H1 (cell line): ENCODE results near the gene PRPH2. TPM values are rescaled to one million over a fixed set of nuclear protein-coding genes. Genes with fewer than 3 reads are reported as not detected.

Experiments used
- CTCF ChIA-PET: fragments of 300-600 bp; sonication (Branson Sonifier 250); formaldehyde crosslinking; loops from one replicate; lab custom pipeline; 2021; ENCODE audit not compliant: partially characterized antibody; lab: Charles Lee
- POLR2A ChIA-PET: fragments of 300-600 bp; sonication (Branson Sonifier 250); formaldehyde crosslinking; loops from one replicate; lab custom pipeline; 2021; ENCODE audit warnings: inconsistent platforms; ENCODE audit not compliant: partially characterized antibody; lab: Charles Lee
- DNase-seq, 2 experiments: peaks; one replicate each; pipeline versions ENCODE4 v3.0.0 to v3.0.0-alpha.2; 2010 to 2022; ENCODE audit warnings: low spot score in 2 of 2, low read depth in 1 of 2, mixed read lengths in 1 of 2
- FAIRE-seq: peaks from 2 replicates; lab custom pipeline; 2011; peaks lifted over from hg19 to GRCh38; lab: Jason Lieb, UNC
- H2AFZ ChIP-seq: 2 replicates; pipeline ENCODE4 v1.8.1; 2012; ENCODE audit warnings: low read length, inconsistent platforms
- H2AK5ac ChIP-seq: 2 replicates; pipeline ENCODE4 v1.6.1; 2013; ENCODE audit warnings: low read depth, low read length
- H2BK120ac ChIP-seq: replicated peaks from 2 replicates; pipeline ENCODE3; 2013; ENCODE audit warnings: low read depth, low read length, inconsistent platforms
- H2BK12ac ChIP-seq: 2 replicates; pipeline ENCODE4 v1.6.1; 2013; ENCODE audit warnings: low read depth, low read length
- H2BK15ac ChIP-seq: 2 replicates; pipeline ENCODE4 v1.6.1; 2013; ENCODE audit warnings: low read length
- H2BK20ac ChIP-seq: 2 replicates; pipeline ENCODE4 v1.6.1; 2013; ENCODE audit warnings: low read length
- H2BK5ac ChIP-seq: 2 replicates; pipeline ENCODE4 v1.6.1; 2013; ENCODE audit warnings: low read depth, low read length
- H3K14ac ChIP-seq: 2 replicates; pipeline ENCODE4 v1.6.1; 2013; ENCODE audit warnings: inconsistent platforms; ENCODE audit not compliant: insufficient read length
- H3K18ac ChIP-seq: 2 replicates; pipeline ENCODE4 v1.6.1; 2013; ENCODE audit warnings: low read length; ENCODE audit errors: extremely low read depth
- H3K23ac ChIP-seq: 2 replicates; pipeline ENCODE4 v1.6.1; 2013; ENCODE audit warnings: inconsistent platforms; ENCODE audit not compliant: insufficient read length
- H3K23me2 ChIP-seq: 2 replicates; pipeline ENCODE4 v1.6.1; 2013; ENCODE audit warnings: low read depth, low read length
- H3K27ac ChIP-seq: 2 replicates; pipeline ENCODE4 v1.6.1; 2011; ENCODE audit warnings: low read depth, low read length, inconsistent platforms
- H3K27me3 ChIP-seq, 4 experiments: replicated peaks in 1 of 4; 1 replicate in 1 of 4; 2 replicates in 3 of 4; pipeline versions ENCODE4 v1.6.1 to v1.8.1; 2011 to 2013; ENCODE audit warnings: low read length in 3 of 4, mild to moderate bottlenecking in 3 of 4, inconsistent platforms in 2 of 4, mixed read lengths in 2 of 4, moderate library complexity in 1 of 4; ENCODE audit not compliant: control insufficient read depth in 3 of 4, insufficient read depth in 3 of 4; ENCODE audit errors: extremely low read depth in 1 of 4
- H3K36me3 ChIP-seq, 4 experiments: 2 replicates each; pipeline versions ENCODE4 v1.6.1 to v1.8.1; 2011 to 2013; ENCODE audit warnings: mild to moderate bottlenecking in 4 of 4, low read length in 3 of 4, moderate library complexity in 2 of 4, control low read depth in 1 of 4, inconsistent platforms in 1 of 4; ENCODE audit not compliant: insufficient read depth in 4 of 4, control insufficient read depth in 2 of 4
- H3K4ac ChIP-seq: replicated peaks from 2 replicates; pipeline ENCODE3; 2013; ENCODE audit warnings: low read length, low read depth, mixed read lengths, inconsistent platforms; ENCODE audit not compliant: insufficient read length
- H3K4me1 ChIP-seq, 4 experiments: replicated peaks in 1 of 4; 1 replicate in 1 of 4; 2 replicates in 3 of 4; pipeline versions ENCODE4 v1.6.1 to v1.8.1; 2011 to 2013; ENCODE audit warnings: low read length in 3 of 4, inconsistent platforms in 2 of 4, mixed read lengths in 1 of 4; ENCODE audit not compliant: insufficient read depth in 4 of 4, control insufficient read depth in 3 of 4
- H3K4me2 ChIP-seq, 2 experiments: 2 replicates each; pipeline versions ENCODE4 v1.6.1 to v1.8.1; 2011 to 2013; ENCODE audit warnings: low read depth in 2 of 2, low read length in 2 of 2, control low read depth in 1 of 2, inconsistent platforms in 1 of 2, mild to moderate bottlenecking in 1 of 2; ENCODE audit not compliant: insufficient read depth in 1 of 2
- H3K4me3 ChIP-seq, 4 experiments: fragments of 200-600, 300-600 bp in 1 of 4; sonication (generic), shearing (Covaris generic), sonication (Bioruptor Twin) in 1 of 4; 2 replicates each; pipeline versions ENCODE4 v1.5.1 to v1.8.1; 2011 to 2016; ENCODE audit warnings: low read length in 4 of 4, low read depth in 3 of 4, control low read depth in 2 of 4, inconsistent platforms in 2 of 4, mild to moderate bottlenecking in 2 of 4, mixed read lengths in 1 of 4, moderate library complexity in 1 of 4; ENCODE audit not compliant: insufficient read depth in 2 of 4; ENCODE audit errors: extremely low read depth in 1 of 4
- H3K56ac ChIP-seq: replicated peaks from 2 replicates; pipeline ENCODE3; 2013; ENCODE audit warnings: low read depth, mild to moderate bottlenecking, mixed read lengths, low read length, inconsistent platforms; ENCODE audit not compliant: insufficient read length
- H3K79me1 ChIP-seq: 2 replicates; pipeline ENCODE4 v1.6.1; 2013; ENCODE audit warnings: low read depth, low read length, control low read depth
- H3K79me2 ChIP-seq, 2 experiments: 2 replicates each; pipeline versions ENCODE4 v1.6.1 to v1.8.1; 2012 to 2013; ENCODE audit warnings: low read length in 2 of 2, mild to moderate bottlenecking in 2 of 2, inconsistent platforms in 1 of 2; ENCODE audit not compliant: insufficient read depth in 2 of 2, control insufficient read depth in 1 of 2
- H3K9ac ChIP-seq, 4 experiments: replicated peaks in 1 of 4; 1 replicate in 1 of 4; 2 replicates in 3 of 4; pipeline versions ENCODE4 v1.6.1 to v1.8.1; 2011 to 2013; ENCODE audit warnings: low read depth in 3 of 4, low read length in 3 of 4, control low read depth in 2 of 4, mild to moderate bottlenecking in 2 of 4, moderate library complexity in 2 of 4, inconsistent platforms in 1 of 4; ENCODE audit errors: extremely low read depth in 1 of 4
- H3K9me3 ChIP-seq, 2 experiments: 2 replicates each; pipeline versions ENCODE4 v1.6.1 to v1.8.1; 2012 to 2013; ENCODE audit warnings: mild to moderate bottlenecking in 2 of 2, moderate library complexity in 2 of 2, control low read depth in 1 of 2, inconsistent platforms in 1 of 2, low read depth in 1 of 2, low read length in 1 of 2, mixed read lengths in 1 of 2; ENCODE audit not compliant: insufficient read depth in 2 of 2
- H4K20me1 ChIP-seq, 2 experiments: replicated peaks in 1 of 2; 2 replicates each; pipeline versions ENCODE3 to v1.8.1; 2011 to 2013; ENCODE audit warnings: inconsistent platforms in 2 of 2, low read length in 2 of 2, mild to moderate bottlenecking in 1 of 2; ENCODE audit not compliant: insufficient read depth in 2 of 2, control insufficient read depth in 1 of 2
- H4K5ac ChIP-seq: 2 replicates; pipeline ENCODE4 v1.6.1; 2013; ENCODE audit warnings: low read length, low read depth, mixed read lengths, inconsistent platforms; ENCODE audit not compliant: insufficient read length
- H4K8ac ChIP-seq: 2 replicates; pipeline ENCODE4 v1.8.0; 2013; ENCODE audit warnings: mild to moderate bottlenecking, moderate library complexity, low read length, inconsistent platforms; ENCODE audit not compliant: insufficient read depth; ENCODE audit errors: extremely low read depth
- H4K91ac ChIP-seq: replicated peaks from 2 replicates; pipeline ENCODE3; 2013; ENCODE audit warnings: low read length, mixed read lengths, inconsistent platforms; ENCODE audit not compliant: insufficient read length
- EZH2 ChIP-seq: fragments of 200-600 bp; sonication (generic); IDR thresholded peaks from 2 replicates; pipeline ENCODE4 v1.7.1; 2012; ENCODE audit warnings: low read depth, mild to moderate bottlenecking, moderate library complexity, low read length, inconsistent platforms; ENCODE audit not compliant: severe bottlenecking
- JUN ChIP-seq: IDR thresholded peaks from 2 replicates; pipeline ENCODE4 v1.6.1; 2011; ENCODE audit warnings: low read depth, mild to moderate bottlenecking, improper control_type of control experiment, low read length
- SIX5 ChIP-seq: IDR thresholded peaks from 2 replicates; pipeline ENCODE4 v1.6.1; 2011; ENCODE audit warnings: mild to moderate bottlenecking, low read depth, low read length
- TCF12 ChIP-seq: IDR thresholded peaks from 2 replicates; pipeline ENCODE4 v1.6.1; 2011; ENCODE audit warnings: low read depth, mild to moderate bottlenecking, low read length
- WGBS, 2 experiments: shearing (Covaris generic) in 1 of 2; methylation state at CpG; one replicate each; pipeline versions ENCODE4 v1.1.6 to v1.1.7; 2013 to 2015; ENCODE audit warnings: low lambda C conversion rate in 2 of 2, mixed read lengths in 2 of 2, inconsistent platforms in 1 of 2, low coverage in 1 of 2, missing lambda C conversion rate in 1 of 2; ENCODE audit not compliant: insufficient replicate concordance in 2 of 2, insufficient coverage in 1 of 2, insufficient read length in 1 of 2; ENCODE audit errors: extremely low coverage in 1 of 2, missing lambda C conversion rate in 1 of 2; 5-methylcytosine and 5-hydroxymethylcytosine counted together
- polyA plus RNA-seq, 7 experiments: library from polyadenylated mRNA; depleted of rRNA in 3 of 7; stranded (reverse) in 5 of 7; unstranded in 2 of 7; fragments of >200 nt in 5 of 7; fragments of 200-250 nt in 2 of 7; gene quantifications; 1 replicate in 5 of 7; 2 replicates in 1 of 7; 4 replicates in 1 of 7; pipeline versions ENCODE4 v1.2.1 to v1.2.3, GENCODE V29; 2011 to 2013; ENCODE audit warnings: missing spikeins in 2 of 7, mixed read lengths in 2 of 7
- total RNA-seq: library from RNA; stranded (reverse); fragmentation: NEBNext Ultra II Directional; extraction: Animal tissue kit (Norgen Biotek cat#: 25700); gene quantifications from 2 replicates; pipeline ENCODE4 v1.2.1, GENCODE V29; 2021
- TF ChIP-seq, protein P1 (sequence below): IDR thresholded peaks from 2 replicates; pipeline ENCODE4 v1.6.1; 2012; ENCODE audit warnings: inconsistent platforms

Gene PRPH2
- total and polyA plus RNA-seq, 2 of the 8 experiments (the other 6 are each of a cell fraction or from before 2014, with no cell fraction given): 0.23 to 0.65 TPM

DNA sequence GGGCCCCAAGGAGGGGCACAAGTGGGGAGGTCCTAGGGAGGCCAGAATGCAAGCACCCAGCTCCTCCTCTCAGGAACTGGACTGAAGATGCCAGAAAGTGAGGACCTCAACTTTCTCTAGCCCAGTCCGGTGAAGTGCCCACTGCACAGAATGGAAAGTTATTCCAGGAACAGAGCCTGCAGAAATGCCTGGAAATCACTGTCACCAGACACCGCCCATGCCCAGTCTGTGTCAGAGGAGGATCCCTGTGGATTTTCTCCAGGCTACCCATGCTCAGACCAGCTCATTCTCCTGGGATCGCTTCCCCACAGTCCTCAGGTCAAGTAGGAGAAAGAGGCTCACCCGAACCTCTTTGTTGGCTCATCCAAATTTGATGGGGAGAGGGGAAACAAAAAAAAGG lies 6.5 kb downstream of the PRPH2 start:
- no peak for DNase-seq
- Histone ChIP-seq H3K23ac (no peak overlapping the region), H3K27me3 (no peaks in the 10 kb centered on the region; a peak in 1 of 7 replicates), H2BK5ac (no peak overlapping the region), H4K91ac (no peak overlapping the region), H3K23me2 (no peaks in the 10 kb centered on the region), H3K27ac (no peak overlapping the region), H3K4me3 (no peak overlapping the region), H2BK20ac (no peak overlapping the region), H3K36me3 (no peaks in the 10 kb centered on the region), H4K20me1 (no peaks in the 10 kb centered on the region), H4K8ac (no peak overlapping the region), H2BK120ac (no peak overlapping the region), H3K9ac (no peak overlapping the region), H3K4me1 (peaks cover 0 to 1% (median 0%) of the 10 kb centered on the region in 4 experiments; a peak in 2 of 7 replicates), H3K56ac (no peak overlapping the region), H4K5ac (no peak overlapping the region), H3K14ac (no peak overlapping the region), H2BK12ac (no peak overlapping the region), H2BK15ac (no peak overlapping the region), H2AK5ac (no peak overlapping the region), H2AFZ (peak overlapping the region; percentile 70; the same call in 1 of the 2 replicates), H3K79me2 (no peaks in the 10 kb centered on the region), H3K9me3 (peaks cover 5 to 6% of the 10 kb centered on the region in 2 experiments; a peak in 1 of 4 replicates), H3K18ac (no peak overlapping the region), H3K4ac (no peak overlapping the region), H3K4me2 (no peak overlapping the region), H3K79me1 (no peaks in the 10 kb centered on the region)
- POLR2A ChIA-PET: interaction anchor here (2.0 kb wide), 1 partner anchor 14 kb away, joined by 9 read pairs; no protein-coding TSS in a partner anchor
- 86% methylated on average over 4 of the region's 4 CpGs; no CpG with 5 or more reads in 1 of the 2 experiments for WGBS, 2 experiments
- FAIRE-seq: no peak
- TF ChIP-seq TCF12 (no peak), SIX5 (no peak), EZH2 (no peak), JUN (no peak)
- TF ChIP-seq, protein P1, sequence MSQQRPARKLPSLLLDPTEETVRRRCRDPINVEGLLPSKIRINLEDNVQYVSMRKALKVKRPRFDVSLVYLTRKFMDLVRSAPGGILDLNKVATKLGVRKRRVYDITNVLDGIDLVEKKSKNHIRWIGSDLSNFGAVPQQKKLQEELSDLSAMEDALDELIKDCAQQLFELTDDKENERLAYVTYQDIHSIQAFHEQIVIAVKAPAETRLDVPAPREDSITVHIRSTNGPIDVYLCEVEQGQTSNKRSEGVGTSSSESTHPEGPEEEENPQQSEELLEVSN: no peak
- CTCF ChIA-PET: interaction anchor here (1.2 kb wide), 1 partner anchor 10 kb away, joined by 6 read pairs; no protein-coding TSS in a partner anchor
